Keratinocyte (primary cell): ENCODE measurements around the gene KCNK18.

Experiments used
- EZH2 ChIP-seq: IDR thresholded peaks from one replicate; pipeline ENCODE4 v1.6.1; 2012; ENCODE audit warnings: inconsistent platforms, mild to moderate bottlenecking, low read length, moderate library complexity
- TF ChIP-seq, protein P1 (sequence below), 3 experiments: IDR thresholded peaks in 1 of 3; conservative IDR thresholded peaks in 1 of 3; optimal IDR thresholded peaks in 1 of 3; 2 replicates in 2 of 3; 3 replicates in 1 of 3; pipeline versions ENCODE3 to v1.5.1; 2011; ENCODE audit warnings: low read length in 3 of 3, mild to moderate bottlenecking in 3 of 3, moderate library complexity in 2 of 3, control low read depth in 1 of 3, inconsistent platforms in 1 of 3; ENCODE audit not compliant: insufficient read depth in 2 of 3; ENCODE audit errors: extremely low read depth in 1 of 3

DNA sequence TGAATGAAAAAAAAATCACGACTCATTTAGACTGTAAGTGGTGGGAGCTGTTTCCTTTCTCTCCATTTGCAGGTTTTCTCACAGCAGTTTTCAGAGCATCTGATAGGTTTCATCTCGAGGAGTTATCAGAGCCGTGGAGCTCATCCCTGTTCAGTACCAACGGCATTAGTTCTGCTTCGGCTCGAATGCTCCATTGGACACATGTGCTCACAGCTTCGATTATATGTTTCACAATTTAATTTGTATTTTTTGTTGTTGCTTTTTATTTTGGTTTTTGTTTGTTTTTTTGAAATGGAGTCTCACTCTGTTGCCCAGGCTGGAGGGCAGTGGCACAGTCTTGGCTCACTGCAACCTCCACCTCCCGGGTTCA lies 45.2 kb downstream of the KCNK18 start:
- TF ChIP-seq, protein P1, sequence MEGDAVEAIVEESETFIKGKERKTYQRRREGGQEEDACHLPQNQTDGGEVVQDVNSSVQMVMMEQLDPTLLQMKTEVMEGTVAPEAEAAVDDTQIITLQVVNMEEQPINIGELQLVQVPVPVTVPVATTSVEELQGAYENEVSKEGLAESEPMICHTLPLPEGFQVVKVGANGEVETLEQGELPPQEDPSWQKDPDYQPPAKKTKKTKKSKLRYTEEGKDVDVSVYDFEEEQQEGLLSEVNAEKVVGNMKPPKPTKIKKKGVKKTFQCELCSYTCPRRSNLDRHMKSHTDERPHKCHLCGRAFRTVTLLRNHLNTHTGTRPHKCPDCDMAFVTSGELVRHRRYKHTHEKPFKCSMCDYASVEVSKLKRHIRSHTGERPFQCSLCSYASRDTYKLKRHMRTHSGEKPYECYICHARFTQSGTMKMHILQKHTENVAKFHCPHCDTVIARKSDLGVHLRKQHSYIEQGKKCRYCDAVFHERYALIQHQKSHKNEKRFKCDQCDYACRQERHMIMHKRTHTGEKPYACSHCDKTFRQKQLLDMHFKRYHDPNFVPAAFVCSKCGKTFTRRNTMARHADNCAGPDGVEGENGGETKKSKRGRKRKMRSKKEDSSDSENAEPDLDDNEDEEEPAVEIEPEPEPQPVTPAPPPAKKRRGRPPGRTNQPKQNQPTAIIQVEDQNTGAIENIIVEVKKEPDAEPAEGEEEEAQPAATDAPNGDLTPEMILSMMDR (optimal IDR thresholded peaks at IDR 0.05 in 1 of 3, IDR thresholded peaks at IDR 0.05 in 1 of 3, conservative IDR thresholded peaks at IDR 0.05 in 1 of 3; ENCODE audit: extremely low read depth in 1 of 3, insufficient read depth in 2 of 3, low read length in 3 of 3) = no peak
- no peak for TF ChIP-seq EZH2
